DOHH2 (cell line): ENCODE results near the gene DPEP3.

Experiments
- H3F3A ChIP-seq: fragments of 200-600 bp; sonication (generic), shearing (Covaris generic); 2 replicates; pipeline ENCODE4 v1.6.0; 2016; ENCODE audit warnings: antibody characterized with exemption, mild to moderate bottlenecking; ENCODE audit not compliant: control insufficient read depth, insufficient read depth
- H3K27ac ChIP-seq: fragments of 200-600 bp; sonication (generic); 2 replicates; pipeline ENCODE4 v1.5.1; 2014; ENCODE audit warnings: low read depth, mild to moderate bottlenecking, low read length, moderate library complexity
- H3K27me3 ChIP-seq: fragments of 200-600 bp; sonication (generic); 2 replicates; pipeline ENCODE4 v1.6.1; 2014; ENCODE audit warnings: mild to moderate bottlenecking, low read length, mixed read lengths; ENCODE audit not compliant: control insufficient read depth
- H3K36me3 ChIP-seq: fragments of 200-600 bp; sonication (generic); 2 replicates; pipeline ENCODE4 v1.6.1; 2014; ENCODE audit warnings: mild to moderate bottlenecking, low read length, moderate library complexity, mixed read lengths; ENCODE audit not compliant: control insufficient read depth
- H3K4me1 ChIP-seq: fragments of 200-600 bp; sonication (generic); 2 replicates; pipeline ENCODE4 v1.6.1; 2014; ENCODE audit warnings: mild to moderate bottlenecking, low read length, mixed read lengths; ENCODE audit not compliant: control insufficient read depth
- H3K4me2 ChIP-seq: fragments of 200-600 bp; sonication (generic); 2 replicates; pipeline ENCODE4 v1.6.0; 2014; ENCODE audit warnings: mild to moderate bottlenecking, low read length, moderate library complexity
- H3K4me3 ChIP-seq: fragments of 200-600 bp; sonication (generic); 2 replicates; pipeline ENCODE4 v1.5.1; 2014; ENCODE audit warnings: mild to moderate bottlenecking, low read length, mixed read lengths
- H3K79me2 ChIP-seq: fragments of 200-600 bp; sonication (generic); 2 replicates; pipeline ENCODE4 v1.6.1; 2014; ENCODE audit warnings: mild to moderate bottlenecking, low read length, mixed read lengths; ENCODE audit not compliant: control insufficient read depth
- H3K9me2 ChIP-seq: fragments of 200-600 bp; sonication (generic); replicated peaks from 2 replicates; pipeline ENCODE4 v1.6.1; 2014; ENCODE audit warnings: mild to moderate bottlenecking, low read length, mixed read lengths; ENCODE audit not compliant: control insufficient read depth
- H3K9me3 ChIP-seq: fragments of 200-600 bp; sonication (generic); 2 replicates; pipeline ENCODE4 v1.6.1; 2014; ENCODE audit warnings: antibody characterized with exemption, low read length, mixed read lengths; ENCODE audit not compliant: control insufficient read depth, insufficient read depth
- H4K20me1 ChIP-seq: fragments of 200-600 bp; sonication (generic); 2 replicates; pipeline ENCODE4 v1.6.0; 2014; ENCODE audit warnings: low read depth, mild to moderate bottlenecking, antibody characterized with exemption, low read length, moderate library complexity; ENCODE audit not compliant: control insufficient read depth, insufficient read depth
- CTCF ChIP-seq: fragments of 200-600 bp; sonication (generic); IDR thresholded peaks from one replicate; pipeline ENCODE4 v1.5.1; 2014; ENCODE audit warnings: antibody characterized with exemption, mild to moderate bottlenecking, low read depth, low read length; ENCODE audit not compliant: poor library complexity, severe bottlenecking
- EZH2phosphoT487 ChIP-seq: fragments of 200-600 bp; sonication (generic); IDR thresholded peaks from 2 replicates; pipeline ENCODE4 v1.6.1; 2017; ENCODE audit warnings: borderline replicate concordance, mild to moderate bottlenecking, antibody characterized with exemption, low read length, moderate library complexity, mixed read lengths

Gene DPEP3

GRCh38 chr16:67968400-67969253 lies 11.7 kb downstream of the DPEP3 start, which contains the start of gene SLC12A4:
Gene SLC12A4 (minus strand): TSS chr16:67968637. CDS start chr16:67968553, 84 bp downstream.
- no peaks in the 10 kb centered on the region for H3K9me2 ChIP-seq
- H3K9me3 ChIP-seq: no peaks in the 10 kb centered on the region
- peaks cover 29% of the 10 kb centered on the region for H3K4me1 ChIP-seq
- H3K36me3 ChIP-seq: no peaks in the 10 kb centered on the region
- peak within 1 kb of the TSS; percentile 94 for H3K4me2 ChIP-seq
- peaks cover 7% of the 10 kb centered on the region; the same call in 1 of the 2 replicates for H3F3A ChIP-seq
- H3K4me3 ChIP-seq: peak within 1 kb of the TSS; percentile 75
- TF ChIP-seq EZH2phosphoT487 (no peak), CTCF (peak; percentile 16)
- H4K20me1 ChIP-seq: 0 out of 2 replicates have a peak, but pooled peaks cover 3% of the 10 kb centered on the region
- H3K79me2 ChIP-seq: 0 out of 2 replicates have a peak, but pooled peaks cover 6% of the 10 kb centered on the region
- no peaks in the 10 kb centered on the region for H3K27me3 ChIP-seq
- no peak within 1 kb of the TSS for H3K27ac ChIP-seq

- H3K79me2 ChIP-seq: 0 out of 2 replicates have a peak, but pooled peaks cover 6% of the 10 kb centered on the region
- no peaks in the 10 kb centered on the region for H3K9me3 ChIP-seq
- no peak for TF ChIP-seq EZH2phosphoT487
- TF ChIP-seq CTCF: no peak
- peaks cover 7% of the 10 kb centered on the region; the same call in 1 of the 2 replicates for H3F3A ChIP-seq
- 0 out of 2 replicates have a peak, but pooled peaks cover 3% of the 10 kb centered on the region for H4K20me1 ChIP-seq
- H3K27ac ChIP-seq: no peak overlapping the region
- H3K4me2 ChIP-seq: peak overlapping the region; percentile 94
- H3K27me3 ChIP-seq: no peaks in the 10 kb centered on the region
- no peaks in the 10 kb centered on the region for H3K9me2 ChIP-seq
- peaks cover 29% of the 10 kb centered on the region for H3K4me1 ChIP-seq
- peak overlapping the region; percentile 75 for H3K4me3 ChIP-seq
- no peaks in the 10 kb centered on the region for H3K36me3 ChIP-seq
Measured at GRCh38 chr16:67967958-67968399, 12.3 kb downstream of the DPEP3 start.

- Histone ChIP-seq H3K27ac (no peak overlapping the region), H3K9me3 (no peaks in the 10 kb centered on the region), H3K4me1 (peaks cover 29% of the 10 kb centered on the region), H3K4me2 (peak overlapping the region; percentile 94), H3K4me3 (peak overlapping the region; percentile 75), H3K36me3 (no peaks in the 10 kb centered on the region), H3K79me2 (0 out of 2 replicates have a peak, but pooled peaks cover 6% of the 10 kb centered on the region), H3K9me2 (no peaks in the 10 kb centered on the region), H3F3A (peaks cover 7% of the 10 kb centered on the region; the same call in 1 of the 2 replicates), H4K20me1 (0 out of 2 replicates have a peak, but pooled peaks cover 3% of the 10 kb centered on the region), H3K27me3 (no peaks in the 10 kb centered on the region)
- TF ChIP-seq CTCF: peak; percentile 42
- no peak for TF ChIP-seq EZH2phosphoT487
Measured at GRCh38 chr16:67967183-67967957, 12.9 kb downstream of the DPEP3 start.
